GM21825 (cell line): ENCODE data around the gene OGN.

Experiments used
- ATAC-seq: cut with Tn5 transposase; IDR thresholded peaks from one replicate; pipeline ENCODE4 v1.9.1; 2021; ENCODE audit warnings: mild to moderate bottlenecking, moderate library complexity; ENCODE audit not compliant: unreplicated experiment

OGN gene

DNA sequence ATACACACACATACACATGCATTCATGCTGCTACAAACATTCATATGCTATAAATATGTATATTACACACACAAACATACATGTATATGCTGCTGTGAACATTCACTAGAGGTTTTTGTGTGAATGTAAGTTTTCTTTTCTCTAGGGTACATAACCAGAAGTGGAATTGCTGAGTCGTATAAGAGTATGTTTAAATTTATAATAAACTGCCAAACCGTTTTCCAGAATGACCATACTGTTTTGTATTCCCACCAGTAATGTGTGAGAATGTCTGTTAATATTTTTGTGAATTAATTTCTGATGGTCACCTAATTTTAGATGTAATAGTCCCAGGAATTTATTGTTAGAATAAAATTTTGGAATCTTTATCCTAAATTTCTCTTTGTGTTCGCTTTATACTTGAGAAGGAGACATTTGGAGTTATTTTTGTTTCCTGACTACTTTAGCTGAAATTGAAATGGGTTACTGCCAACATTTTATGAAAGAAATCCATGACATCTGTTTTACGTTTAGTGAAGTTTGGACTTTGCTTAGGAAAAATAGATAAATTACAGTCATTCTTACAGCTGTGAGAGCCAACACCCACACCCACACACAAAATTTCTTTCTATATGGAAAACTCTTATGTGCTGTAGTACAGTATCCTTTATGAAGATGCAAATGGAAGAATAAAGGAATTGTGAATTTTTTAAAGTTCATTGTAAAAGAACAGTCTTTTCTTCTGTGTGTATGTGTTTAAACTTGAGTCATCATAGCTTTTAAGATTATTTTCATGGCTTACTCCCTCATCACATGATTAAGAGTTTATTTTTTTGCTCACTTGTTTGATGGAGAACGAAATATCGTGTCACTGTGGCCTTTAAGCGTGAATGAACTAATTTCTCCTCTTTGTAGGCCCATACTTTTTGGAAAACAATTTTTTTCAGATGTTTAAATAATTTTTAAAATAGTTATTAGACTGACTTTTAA, 54.3 kb downstream of the OGN start:
- ATAC-seq = no peak

DNA sequence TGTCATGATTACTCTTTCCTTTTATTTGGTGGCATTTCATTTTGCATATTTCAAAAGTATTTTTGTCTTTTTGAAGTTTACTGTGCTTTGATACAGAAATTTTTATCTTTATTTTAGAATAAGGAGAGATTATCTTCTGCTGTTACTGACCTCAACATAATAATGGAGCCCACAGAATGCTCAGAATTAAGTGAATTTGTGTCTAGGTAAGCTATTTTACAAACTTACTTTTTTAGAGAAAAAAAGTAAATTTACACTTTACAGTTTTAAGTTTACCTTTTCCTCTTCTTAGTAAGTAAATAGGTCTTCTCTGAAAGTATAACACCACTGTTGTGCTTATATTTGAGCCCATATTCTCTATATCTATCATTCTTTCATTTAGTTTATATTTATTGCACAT, 58.8 kb downstream of the OGN start:
- ATAC-seq = no peak

DNA sequence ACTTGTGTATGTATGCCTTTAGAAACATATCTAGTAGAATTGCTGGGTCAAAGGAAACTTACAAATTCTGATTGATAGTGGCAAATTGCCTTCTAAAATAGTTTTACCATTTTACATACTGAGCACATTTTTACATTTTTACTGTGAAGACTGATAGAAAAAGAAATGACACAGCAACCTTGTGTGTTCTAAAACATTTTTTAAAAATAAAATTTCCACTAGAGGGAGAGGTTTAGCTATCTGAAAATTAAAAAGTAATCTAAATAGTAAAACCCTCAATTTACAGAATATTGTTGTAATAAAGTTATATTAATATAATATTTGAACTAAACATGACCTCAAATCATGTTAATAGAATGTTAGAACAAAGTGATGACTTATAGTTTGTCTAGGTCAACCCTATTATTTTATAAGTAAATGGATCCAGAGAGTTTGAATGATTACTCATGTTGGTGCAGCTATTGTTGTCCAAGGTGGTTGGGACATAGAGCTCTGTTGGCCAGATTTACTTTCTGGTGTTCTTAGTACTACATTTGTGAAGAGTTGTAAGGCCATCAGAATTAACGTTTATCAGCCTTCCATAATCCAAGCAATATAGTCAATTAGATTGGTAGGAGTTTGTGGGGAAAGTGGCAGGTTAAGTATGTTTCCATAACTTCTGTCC, 61.4 kb downstream of the OGN start:
- no peak for ATAC-seq

DNA sequence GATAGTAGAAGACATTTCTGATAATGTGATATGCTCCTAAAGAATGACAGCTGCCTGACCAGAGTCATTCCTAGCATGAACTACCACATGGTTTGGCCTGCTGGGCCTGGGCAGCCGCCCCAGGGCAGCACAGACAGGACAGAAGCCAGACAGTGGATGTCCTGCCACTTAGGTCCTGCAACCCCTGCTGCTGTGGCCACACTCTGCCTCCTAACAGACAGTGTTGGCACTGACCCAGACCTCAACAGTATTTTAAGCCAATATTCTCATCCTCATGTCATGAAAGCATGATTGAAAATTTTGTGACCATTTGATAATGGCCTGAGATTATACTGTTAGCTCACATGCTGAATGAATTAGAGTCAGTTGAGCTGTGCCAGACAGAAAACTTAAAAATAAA, 62.8 kb downstream of the OGN start:
- ATAC-seq = no peak

DNA sequence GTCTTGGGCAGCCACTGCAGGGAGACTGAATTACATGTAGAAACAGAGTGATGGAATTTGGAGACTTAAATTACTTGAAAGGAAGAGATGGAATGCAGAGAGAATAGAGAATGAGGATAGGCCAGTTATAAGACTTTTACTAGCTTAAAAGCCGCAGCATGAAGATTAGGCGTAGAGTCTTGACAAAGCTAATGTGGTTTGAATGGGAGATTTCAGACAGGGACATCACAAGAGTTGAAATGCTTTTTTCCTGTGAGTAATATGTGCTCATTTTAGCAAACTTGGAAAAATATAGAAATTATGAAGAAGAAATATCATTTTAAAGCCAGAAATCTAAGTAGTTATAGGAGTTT, 71.1 kb downstream of the OGN start:
- ATAC-seq = no peak
